GM18508 (cell line): ENCODE data around the gene TFPI.

Source experiments
- ATAC-seq: cut with Tn5 transposase; IDR thresholded peaks from one replicate; pipeline ENCODE4 v1.9.1; 2021; ENCODE audit warnings: moderate number of reproducible peaks; ENCODE audit not compliant: insufficient read depth, unreplicated experiment

The TFPI gene

DNA sequence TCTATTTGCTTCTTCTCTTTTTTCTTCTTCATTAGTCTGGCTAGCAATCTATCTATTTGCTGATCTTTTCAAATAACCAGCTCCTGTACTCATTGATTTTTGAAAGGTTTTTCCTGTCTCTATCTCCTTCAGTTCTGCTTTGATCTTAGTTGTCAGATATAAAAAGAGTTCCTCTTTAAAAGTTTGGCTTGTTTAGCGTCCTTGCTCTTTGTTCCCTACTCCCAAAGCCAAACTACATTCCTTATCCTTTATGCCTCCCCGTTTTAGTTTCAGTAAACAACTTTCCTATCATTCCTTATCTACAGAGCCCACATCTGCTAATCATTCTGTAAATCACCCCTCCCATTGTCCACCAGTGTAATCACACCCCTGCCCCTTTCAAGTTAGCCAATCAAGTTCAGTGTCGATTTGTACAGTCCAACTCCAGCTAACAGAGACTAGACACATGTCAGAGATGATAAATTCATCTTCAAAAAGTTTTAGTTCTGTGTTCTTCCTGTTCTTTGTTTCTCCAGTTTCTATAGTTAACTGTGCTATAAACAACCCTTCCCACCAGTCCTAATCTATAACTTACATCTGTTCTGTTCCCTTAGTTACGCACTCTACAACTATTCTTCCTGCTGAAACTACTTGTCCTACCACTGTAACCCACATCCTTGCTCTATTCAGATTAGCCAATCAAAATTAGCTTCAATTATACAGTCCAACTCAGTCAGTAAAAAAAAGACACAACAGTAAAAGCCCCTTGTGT, 44.4 kb downstream of the TFPI start:
- no peak for ATAC-seq

DNA sequence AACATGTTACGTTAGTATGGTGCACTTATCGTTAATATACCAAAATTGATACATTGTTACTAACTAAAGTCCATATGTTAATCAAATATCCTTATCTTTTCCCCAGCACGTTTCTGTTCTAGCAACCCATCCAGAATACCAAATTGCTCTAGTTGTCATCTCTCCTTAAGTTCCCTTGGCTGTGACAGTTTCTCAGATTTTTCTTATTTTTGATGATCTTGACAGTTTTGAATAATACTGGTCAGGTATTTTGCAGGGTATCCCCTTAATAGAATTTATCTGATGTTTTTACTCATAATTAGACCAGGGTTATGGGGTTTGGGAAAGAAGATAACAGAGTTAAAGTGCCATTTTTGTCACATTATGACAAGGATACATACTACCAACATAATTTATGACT, 47.8 kb downstream of the TFPI start:
- ATAC-seq, result no peak

DNA sequence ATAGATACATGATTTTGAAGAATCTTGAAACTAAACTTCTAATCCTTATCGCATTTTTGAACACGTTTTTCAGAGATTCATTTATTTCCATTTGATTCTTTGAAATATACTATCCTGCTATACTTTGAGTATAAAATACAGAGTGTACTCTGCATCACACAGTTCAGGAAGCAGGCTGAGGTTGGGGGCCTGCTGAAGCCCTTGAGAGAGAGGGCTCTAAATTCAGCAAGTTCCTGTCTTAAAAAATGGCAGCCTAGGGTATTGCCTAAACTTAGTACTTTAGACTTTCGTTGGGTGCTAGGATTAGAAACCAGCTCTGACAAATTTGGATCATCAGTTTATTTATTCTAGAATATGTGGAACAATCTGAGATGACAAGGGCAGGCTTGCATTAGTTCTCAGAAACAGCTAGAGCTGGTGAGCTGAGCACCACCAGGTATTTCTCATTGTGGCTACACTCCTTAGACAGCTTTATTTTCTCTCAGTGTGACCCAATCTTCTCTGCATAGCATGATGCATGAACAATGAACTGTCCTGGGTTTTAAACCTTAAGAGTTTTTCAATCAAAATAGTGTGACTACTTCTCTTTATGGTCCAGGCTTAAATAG, 49.1 kb downstream of the TFPI start:
- no peak for ATAC-seq

DNA sequence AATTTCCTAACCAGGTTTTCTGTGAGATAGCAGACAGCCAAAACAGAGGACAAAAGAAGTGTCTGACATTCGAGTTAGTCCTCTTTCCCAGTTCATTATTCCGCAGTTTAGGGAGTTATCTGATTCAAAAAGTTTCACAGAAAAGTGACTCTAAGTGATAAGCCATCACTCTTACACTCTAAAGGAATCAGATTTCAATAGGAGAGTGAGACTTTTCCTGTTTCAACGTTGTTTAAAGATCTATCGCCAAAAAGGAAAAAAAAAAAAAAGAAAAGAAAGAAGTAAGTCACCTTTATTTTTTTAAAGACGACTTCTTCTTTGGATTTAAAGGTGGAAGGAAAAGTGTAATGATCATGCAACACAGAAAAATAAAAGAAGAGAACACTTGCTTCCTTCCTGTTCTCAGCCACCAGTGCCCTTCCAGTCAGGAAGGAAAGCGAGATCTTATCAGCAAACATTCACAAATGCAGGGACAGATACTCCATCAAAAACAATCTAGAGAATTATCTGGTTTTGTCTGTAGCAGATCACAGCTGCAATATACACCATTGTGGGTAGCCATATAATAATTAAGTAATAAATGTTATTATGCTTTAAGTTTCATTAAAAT, 49.8 kb downstream of the TFPI start:
- ATAC-seq, result no peak

DNA sequence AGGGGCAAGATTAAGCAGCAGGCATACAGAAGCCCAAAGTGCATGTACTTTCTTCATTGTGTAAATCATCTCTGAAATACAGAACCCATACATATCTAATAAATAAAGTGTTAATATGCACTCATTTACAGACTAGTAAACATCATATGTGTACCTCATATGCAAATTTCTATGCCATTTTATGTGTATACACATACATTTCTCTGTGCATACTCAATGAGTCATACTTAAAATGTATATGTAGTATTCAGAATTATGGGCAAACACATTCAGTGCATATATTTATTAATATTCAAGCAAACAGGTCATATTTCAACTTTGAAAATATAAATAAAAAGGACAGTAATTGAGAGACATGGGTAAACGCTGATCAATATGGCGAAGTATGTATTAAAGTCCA, 50.5 kb downstream of the TFPI start:
- no peak for ATAC-seq

DNA sequence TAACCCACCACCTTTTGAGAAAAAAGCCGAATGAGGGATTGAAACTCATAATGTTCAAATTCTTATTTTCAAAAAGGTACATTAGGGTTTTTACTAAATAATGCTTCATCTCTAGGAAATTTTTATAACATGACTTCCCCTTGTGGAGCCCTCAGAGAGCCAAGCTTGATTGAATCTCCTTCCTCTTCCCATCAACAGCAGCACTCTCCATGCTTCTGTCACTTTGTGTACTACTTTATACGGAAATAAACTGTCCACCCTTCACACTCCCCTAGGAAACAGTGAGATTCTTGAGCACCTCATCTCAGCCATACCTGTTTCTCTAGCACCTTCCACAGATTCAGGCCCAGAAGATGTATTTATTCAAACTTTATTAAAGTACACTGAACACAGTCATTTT, 51.8 kb downstream of the TFPI start:
- no peak for ATAC-seq

DNA sequence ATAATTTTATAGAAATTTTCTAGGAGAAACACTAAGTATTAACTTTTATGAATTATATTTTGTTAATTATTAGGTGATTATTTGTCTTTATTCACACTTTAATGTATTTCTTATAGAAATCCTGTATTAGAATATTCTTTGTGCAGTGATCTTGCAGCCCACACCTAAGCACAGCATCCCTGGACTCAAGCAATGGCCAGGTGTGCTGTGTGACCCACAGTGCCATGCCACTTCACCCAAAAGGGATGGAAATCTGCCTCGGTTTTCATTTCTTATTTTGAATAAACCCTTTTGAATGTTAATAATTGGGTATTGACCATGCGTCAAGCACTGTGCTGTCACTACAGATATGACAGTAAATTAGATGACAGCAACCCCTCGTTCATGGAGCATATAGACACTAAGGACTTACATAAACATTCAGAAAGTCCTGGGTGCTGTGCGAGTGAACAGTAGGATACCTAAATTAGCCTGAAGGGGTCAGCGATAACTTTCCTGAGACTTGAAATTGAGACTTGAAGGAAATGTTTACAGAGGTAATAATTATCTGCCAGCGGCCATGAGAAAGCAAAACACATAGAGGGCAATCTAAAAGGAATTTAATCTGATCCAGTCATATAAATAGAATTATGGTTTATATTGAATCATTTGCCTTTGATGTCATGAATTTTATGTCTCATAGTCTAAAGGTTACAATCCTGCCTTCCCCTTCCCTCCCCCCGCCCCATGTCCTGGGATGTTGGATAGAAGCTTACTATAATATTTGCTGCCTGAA, 53.5 kb downstream of the TFPI start:
- ATAC-seq, result no peak

DNA sequence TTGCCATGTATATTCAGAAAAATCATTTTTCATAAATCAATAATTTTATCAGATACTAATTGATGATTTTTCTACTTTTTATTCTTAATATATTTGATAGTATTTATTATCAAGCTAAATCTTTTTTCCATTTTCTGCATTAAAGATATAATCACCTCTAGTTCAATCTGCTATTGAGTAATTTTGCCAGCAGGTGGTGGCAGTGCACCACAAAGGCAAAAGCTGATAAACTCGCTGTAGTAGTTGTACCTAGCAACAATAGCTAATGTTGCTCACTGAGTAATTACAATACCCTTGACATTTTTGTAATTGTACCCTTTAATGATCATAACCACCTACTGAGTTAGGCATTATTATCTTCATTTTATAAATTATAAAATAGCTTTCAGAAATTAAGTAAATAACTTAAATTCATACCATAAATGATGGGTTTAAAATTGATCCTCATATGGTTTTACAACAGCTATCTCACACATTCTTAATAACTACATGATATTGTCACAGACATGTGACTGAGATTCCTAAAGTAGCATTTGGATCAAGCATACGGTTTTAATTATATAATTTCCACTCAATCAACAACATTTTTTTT, 54.2 kb downstream of the TFPI start:
- peak; percentile 95 for ATAC-seq

DNA sequence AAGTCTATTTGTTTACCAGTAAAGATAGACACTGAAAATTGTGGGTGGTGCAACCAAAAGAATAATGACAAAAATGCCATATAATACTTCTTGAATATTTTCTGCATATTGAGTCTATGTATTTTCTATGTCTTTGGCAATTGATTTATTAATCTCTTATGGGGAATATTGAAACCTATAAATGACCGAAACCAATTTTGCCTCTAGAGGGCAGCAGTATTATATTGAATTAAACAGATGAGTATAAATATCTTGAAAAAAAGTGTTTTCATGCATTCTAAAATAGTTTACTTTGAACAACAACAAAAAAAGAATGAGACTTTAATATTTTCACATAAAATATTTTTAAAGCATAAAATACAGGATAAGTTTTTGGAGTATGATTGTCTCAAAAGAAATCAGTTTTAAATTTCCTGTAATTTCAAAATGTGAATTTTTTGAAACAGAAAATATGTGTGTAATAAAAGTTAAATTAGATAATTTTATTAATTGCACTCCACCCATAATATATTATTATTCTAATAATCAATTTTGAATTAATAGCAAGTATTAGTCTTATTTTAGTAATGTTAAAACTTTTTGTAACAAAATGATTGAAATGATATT, 56.3 kb downstream of the TFPI start:
- ATAC-seq, result no peak

DNA sequence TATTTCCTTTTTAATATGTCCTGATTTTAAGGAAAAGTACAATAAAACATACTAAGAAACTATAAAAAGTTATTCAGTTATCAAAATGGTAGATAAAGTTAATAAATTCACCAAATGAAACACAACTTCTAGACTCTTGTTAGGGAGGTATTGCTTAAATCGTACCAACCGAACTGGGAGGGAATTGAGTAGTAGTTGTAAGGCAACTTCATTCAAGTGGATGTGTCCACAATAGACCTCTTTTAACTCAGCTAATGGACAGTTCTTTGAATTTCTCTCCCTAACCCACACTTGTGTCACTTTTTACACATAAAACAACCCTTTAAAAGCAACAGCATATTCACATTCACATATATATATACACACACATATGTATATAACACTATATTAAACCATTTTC, 57.1 kb downstream of the TFPI start:
- ATAC-seq, result no peak

DNA sequence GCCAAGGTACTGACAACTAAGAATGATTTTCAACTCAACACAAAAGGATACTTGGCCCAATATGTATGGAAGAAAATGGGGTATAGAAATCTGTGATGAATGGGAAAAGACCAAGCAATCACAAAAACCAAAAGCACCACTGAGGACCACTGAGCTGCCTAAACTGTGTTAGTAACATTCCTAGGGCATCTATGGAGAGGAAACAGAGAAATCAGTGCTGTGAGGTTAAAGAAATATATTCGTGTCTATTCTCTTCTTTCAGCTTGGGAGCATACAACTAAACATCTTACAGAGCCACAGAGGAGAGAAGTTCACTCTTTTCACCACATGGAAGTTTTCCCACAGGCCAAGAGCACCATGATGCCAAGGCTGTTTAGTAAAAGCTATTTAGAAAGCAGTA, 58.9 kb downstream of the TFPI start:
- no peak for ATAC-seq

DNA sequence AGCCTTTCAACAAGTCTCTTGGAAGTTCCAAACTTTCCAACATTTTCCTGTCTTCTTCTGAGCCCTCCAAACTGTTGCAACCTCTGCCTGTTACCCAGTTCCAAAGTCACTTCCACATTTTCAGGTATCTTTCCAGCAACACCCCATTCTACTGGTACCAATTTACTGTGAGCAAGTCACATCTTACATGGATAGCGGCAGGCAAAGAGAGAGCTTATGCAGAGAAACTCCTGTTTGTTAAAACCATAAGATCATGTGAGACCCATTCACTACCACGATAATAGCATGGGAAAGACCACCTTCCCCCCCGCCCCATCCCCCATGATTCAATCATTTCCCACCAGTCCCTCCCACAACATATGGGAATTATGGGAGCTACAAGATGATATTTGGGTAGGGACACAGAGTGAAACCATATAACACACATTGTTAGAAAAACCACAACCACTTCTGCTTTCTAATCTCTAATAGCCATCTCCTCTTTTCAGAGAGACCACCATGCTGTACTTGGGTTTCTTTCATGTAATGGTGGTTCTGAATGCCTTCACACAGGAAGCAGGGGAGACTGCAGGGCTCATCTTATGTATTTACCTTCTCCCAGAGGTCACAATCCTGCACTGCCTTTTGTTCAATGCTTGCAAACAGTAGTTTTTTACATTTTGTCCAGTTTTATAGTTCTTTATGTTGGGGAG, 60.2 kb downstream of the TFPI start:
- no peak for ATAC-seq

DNA sequence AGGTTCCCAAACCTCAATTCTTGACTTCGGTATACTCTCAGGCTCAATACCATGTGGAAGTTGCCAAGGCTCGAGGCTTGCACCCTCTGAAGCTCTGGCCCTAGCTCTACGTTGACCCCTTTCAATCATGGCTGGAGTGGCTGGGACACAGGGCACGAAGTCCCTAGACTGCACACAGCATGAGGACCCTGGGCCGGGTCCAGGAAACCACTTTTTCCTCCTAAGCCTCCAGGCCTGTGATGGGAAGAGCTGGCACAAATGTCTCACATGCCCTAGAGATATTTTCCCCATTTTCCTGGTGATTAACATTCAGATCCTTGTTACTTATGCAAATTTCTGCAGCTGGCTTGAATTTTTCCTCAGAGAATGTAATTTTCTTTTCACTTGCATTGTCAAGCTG, 61.1 kb downstream of the TFPI start:
- ATAC-seq, result no peak

DNA sequence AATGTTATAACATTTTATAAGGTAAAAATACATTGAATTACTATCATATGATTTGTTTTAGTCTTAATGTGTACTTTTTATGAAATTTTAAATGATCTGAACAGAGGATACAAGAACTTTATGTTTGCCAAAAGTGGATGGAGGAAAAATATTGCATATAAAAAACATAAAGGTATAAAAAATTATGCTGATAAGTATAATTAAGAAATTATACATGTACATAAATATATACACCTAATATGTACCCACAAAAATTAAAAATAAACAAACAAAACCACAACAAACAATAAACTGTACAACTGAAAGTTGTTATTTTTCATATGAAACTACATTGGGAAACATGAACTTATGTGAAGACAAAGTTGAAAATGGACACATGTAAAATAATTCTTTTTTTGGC, 68.0 kb downstream of the TFPI start:
- no peak for ATAC-seq

DNA sequence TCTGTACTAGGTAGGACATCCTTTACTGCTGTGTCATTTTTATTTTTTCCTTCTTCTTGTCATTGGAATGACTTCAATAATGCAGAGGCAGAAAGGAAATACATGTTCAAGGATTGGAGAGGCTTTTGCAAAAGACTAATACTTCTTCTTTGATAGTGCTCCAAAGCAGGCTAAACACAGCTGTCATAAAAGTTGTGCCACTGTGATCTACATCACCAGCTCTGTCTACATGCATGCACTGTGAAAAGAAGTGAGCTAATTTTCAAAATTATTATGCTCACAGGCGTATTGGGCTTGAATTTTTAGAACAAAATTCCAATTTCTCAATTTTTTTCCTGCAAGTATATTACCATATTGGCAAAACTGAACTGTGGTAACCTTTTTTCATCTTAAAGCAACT, 68.7 kb downstream of the TFPI start:
- ATAC-seq, result no peak

DNA sequence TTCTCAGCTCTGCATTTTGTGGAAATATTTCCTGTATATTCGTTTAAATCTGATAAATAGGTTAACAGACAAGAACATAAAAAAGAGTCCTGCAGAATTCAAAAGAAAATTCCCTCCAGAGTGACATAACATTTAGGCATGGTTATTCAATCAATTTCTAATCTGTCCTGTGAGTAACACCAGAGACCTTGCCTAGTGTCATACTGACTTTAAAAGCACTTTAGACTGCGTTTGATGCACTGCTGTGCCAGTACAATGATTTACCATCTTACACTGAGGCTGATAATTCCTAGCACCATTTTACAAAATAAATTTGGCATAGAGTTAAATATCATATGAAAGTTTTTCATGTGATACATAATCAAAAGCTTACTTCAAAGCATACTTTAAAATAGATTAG, 70.7 kb downstream of the TFPI start:
- no peak for ATAC-seq

DNA sequence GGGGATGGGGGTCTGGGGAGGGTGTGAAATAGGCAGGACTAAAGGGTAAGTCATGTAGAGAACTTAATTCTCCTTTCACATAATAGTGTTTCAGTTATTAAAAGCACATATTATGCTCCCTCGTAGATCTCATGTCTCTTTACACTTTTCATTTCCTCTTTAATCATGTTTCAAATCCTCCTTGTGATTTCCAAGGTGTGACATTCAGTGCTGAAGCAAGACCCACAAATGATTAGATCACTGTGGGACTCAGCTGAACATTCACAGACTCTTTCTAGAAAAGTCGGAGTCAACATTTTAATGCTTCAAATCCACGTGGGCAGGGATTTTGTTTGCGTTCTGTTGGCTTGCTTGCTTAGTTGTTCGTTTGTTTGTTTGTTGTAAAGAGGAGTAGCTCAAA, 71.4 kb downstream of the TFPI start:
- ATAC-seq, result peak; percentile 80

DNA sequence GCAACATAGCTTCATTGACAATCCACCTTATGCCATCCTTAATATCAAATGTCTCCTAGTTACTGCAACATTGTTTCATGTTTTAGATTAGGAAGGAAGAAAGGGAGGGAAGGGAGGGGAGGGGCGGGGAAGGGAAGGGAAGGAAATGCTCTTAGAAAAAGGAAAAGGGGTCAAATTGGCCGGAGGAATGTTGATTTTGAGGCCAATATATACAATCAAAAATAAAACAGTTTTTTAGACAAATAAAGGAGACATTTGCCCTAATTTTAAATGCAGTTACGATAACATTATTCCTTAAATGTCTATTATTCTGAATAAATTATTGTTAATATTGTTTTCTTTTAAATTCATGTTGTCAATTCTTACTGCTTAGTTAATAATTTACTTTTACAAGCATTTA, 72.7 kb downstream of the TFPI start:
- ATAC-seq, result no peak

DNA sequence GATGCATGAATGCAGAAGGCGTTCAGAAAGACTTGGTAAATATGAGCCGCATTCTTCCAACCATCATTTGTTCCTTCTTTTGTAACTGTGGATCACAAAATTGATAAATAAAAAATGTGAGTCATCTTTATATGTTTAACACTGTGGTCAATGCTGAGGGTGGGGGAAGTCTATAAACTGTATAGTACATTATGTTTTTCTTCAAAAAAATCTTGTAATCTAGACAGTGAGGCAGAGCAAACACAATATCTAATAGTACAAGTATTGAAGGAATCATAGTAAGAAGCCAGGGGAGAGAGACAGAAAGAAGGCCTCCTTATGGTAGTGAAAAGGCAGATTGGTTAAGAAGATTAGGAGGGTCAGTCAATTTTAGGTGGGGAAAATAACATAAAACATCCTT, 75.5 kb downstream of the TFPI start:
- ATAC-seq, result no peak

DNA sequence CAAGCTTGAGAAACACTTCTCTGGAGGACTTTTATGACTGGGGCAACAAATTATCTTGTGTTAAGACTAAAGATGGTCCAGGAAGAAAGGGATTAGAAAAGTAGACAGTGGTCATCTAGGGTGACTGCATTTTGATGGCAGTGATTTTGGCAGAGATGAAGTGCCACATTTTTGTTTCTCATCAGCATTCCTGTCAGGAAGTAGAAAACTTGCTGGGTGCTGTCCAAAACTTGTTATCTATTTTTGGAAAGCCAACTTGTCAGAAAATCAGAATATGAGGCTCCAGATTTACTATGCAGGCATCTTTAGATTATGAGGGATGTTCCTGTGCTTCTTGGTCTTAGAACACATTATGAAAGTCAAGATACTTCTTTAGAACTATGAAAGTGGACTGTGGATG, 77.2 kb downstream of the TFPI start:
- ATAC-seq, result no peak
